Liver (tissue), 9 donors: ENCODE results near the gene AQP6. TPM values are rescaled to one million over a fixed set of nuclear protein-coding genes. Genes with fewer than 3 reads are reported as not detected.

Source experiments
- DNase-seq: peaks from one replicate; pipeline ENCODE4 v3.0.0-alpha.2; 2017; ENCODE audit warnings: low spot score
- H3K27ac ChIP-seq, 2 donors: one replicate each; pipeline ENCODE4 v1.7.0; 2013; ENCODE audit warnings: inconsistent platforms in 2 of 2, low read length in 2 of 2, control low read depth in 1 of 2, low read depth in 1 of 2, mild to moderate bottlenecking in 1 of 2
- H3K27me3 ChIP-seq, 4 donors: one replicate each; pipeline versions ENCODE4 v1.6.1 to v1.7.0; 2013; ENCODE audit warnings: low read length in 3 of 4, inconsistent platforms in 1 of 4, mild to moderate bottlenecking in 1 of 4, moderate library complexity in 1 of 4; ENCODE audit not compliant: control insufficient read depth in 4 of 4, insufficient read depth in 4 of 4
- H3K36me3 ChIP-seq, 4 donors: one replicate each; pipeline versions ENCODE4 v1.6.1 to v1.7.0; 2013; ENCODE audit warnings: low read length in 3 of 4, mild to moderate bottlenecking in 3 of 4, low read depth in 1 of 4, moderate library complexity in 1 of 4; ENCODE audit not compliant: control insufficient read depth in 4 of 4, insufficient read depth in 3 of 4
- H3K4me1 ChIP-seq, 4 donors: one replicate each; pipeline versions ENCODE4 v1.6.1 to v1.7.0; 2013; ENCODE audit warnings: low read length in 3 of 4, mild to moderate bottlenecking in 3 of 4, moderate library complexity in 1 of 4; ENCODE audit not compliant: control insufficient read depth in 4 of 4, insufficient read depth in 4 of 4
- H3K4me3 ChIP-seq, 3 donors: one replicate each; pipeline versions ENCODE4 v1.6.1 to v1.7.0; 2013; ENCODE audit warnings: low read length in 3 of 3, control low read depth in 1 of 3, low read depth in 1 of 3, mild to moderate bottlenecking in 1 of 3
- H3K9ac ChIP-seq, 2 donors: one replicate each; pipeline ENCODE4 v1.7.0; 2013; ENCODE audit warnings: low read length in 2 of 2, mild to moderate bottlenecking in 2 of 2, moderate library complexity in 2 of 2, control low read depth in 1 of 2, low read depth in 1 of 2
- H3K9me3 ChIP-seq, 4 donors: one replicate each; pipeline versions ENCODE4 v1.6.1 to v1.7.0; 2013; ENCODE audit warnings: low read length in 3 of 4; ENCODE audit not compliant: control insufficient read depth in 4 of 4
- ATF3 ChIP-seq: IDR thresholded peaks from 2 replicates; pipeline ENCODE4 v1.6.1; 2016; ENCODE audit warnings: antibody characterized with exemption
- CTCF ChIP-seq: fragments of 150-350 bp; IDR thresholded peaks from 2 replicates; pipeline ENCODE4 v1.5.1; 2017; ENCODE audit warnings: improper control_type of control experiment, low read depth, low read length; ENCODE audit not compliant: missing input control
- EGR1 ChIP-seq, 2 donors: IDR thresholded peaks; 2 replicates each; pipeline ENCODE4 v1.6.1; 2016 to 2018; ENCODE audit warnings: antibody characterized with exemption in 2 of 2, low read depth in 2 of 2
- FOXA1 ChIP-seq: IDR thresholded peaks from 2 replicates; pipeline ENCODE4 v1.6.1; 2016; ENCODE audit warnings: antibody characterized with exemption
- FOXA2 ChIP-seq: IDR thresholded peaks from 2 replicates; pipeline ENCODE4 v1.6.1; 2016; ENCODE audit warnings: antibody characterized with exemption
- GABPA ChIP-seq, 2 donors: IDR thresholded peaks in 1 of 2; conservative IDR thresholded peaks in 1 of 2; 2 replicates each; pipeline ENCODE4 v1.6.1; 2016; ENCODE audit warnings: antibody characterized with exemption in 2 of 2, mild to moderate bottlenecking in 1 of 2, moderate library complexity in 1 of 2
- HNF4A ChIP-seq, 2 donors: conservative IDR thresholded peaks; 2 replicates each; pipeline ENCODE4 v1.6.1; 2016; ENCODE audit warnings: antibody characterized with exemption in 2 of 2, mild to moderate bottlenecking in 2 of 2
- HNF4G ChIP-seq: IDR thresholded peaks from 2 replicates; pipeline ENCODE4 v1.6.1; 2016; ENCODE audit warnings: antibody characterized with exemption
- JUND ChIP-seq, 2 donors: IDR thresholded peaks; 2 replicates each; pipeline ENCODE4 v1.6.1; 2016; ENCODE audit warnings: antibody characterized with exemption in 2 of 2
- MAX ChIP-seq: IDR thresholded peaks from 2 replicates; pipeline ENCODE4 v1.6.1; 2016; ENCODE audit warnings: antibody characterized with exemption
- NR2F2 ChIP-seq: IDR thresholded peaks from 2 replicates; pipeline ENCODE4 v1.6.1; 2016; ENCODE audit warnings: antibody characterized with exemption
- RAD21 ChIP-seq, 2 donors: IDR thresholded peaks; 2 replicates each; pipeline ENCODE4 v1.6.1; 2016; ENCODE audit warnings: antibody characterized with exemption in 2 of 2, mild to moderate bottlenecking in 2 of 2
- REST ChIP-seq: IDR thresholded peaks from 2 replicates; pipeline ENCODE4 v1.6.1; 2016; ENCODE audit warnings: antibody characterized with exemption, mild to moderate bottlenecking
- RXRA ChIP-seq, 2 donors: IDR thresholded peaks; 2 replicates each; pipeline ENCODE4 v1.6.1; 2017 to 2018; ENCODE audit warnings: antibody characterized with exemption in 2 of 2, mild to moderate bottlenecking in 1 of 2
- SP1 ChIP-seq: IDR thresholded peaks from 2 replicates; pipeline ENCODE4 v1.6.1; 2018; ENCODE audit warnings: antibody characterized with exemption, mild to moderate bottlenecking
- TAF1 ChIP-seq: conservative IDR thresholded peaks from 2 replicates; pipeline ENCODE4 v1.6.1; 2016; ENCODE audit warnings: antibody characterized with exemption, mild to moderate bottlenecking
- YY1 ChIP-seq: IDR thresholded peaks from 2 replicates; pipeline ENCODE4 v1.6.1; 2016; ENCODE audit warnings: antibody characterized with exemption, mild to moderate bottlenecking
- ZBTB33 ChIP-seq: IDR thresholded peaks from 2 replicates; pipeline ENCODE4 v1.6.1; 2016; ENCODE audit warnings: antibody characterized with exemption
- WGBS: extraction: QIAGEN DNeasy Blood & Tissue Kit; methylation state at CpG from one replicate; pipeline ENCODE4 v1.1.7; 2013; 5-methylcytosine and 5-hydroxymethylcytosine counted together
- polyA plus RNA-seq, 2 donors: library from polyadenylated mRNA; stranded (reverse) in 1 of 2; unstranded in 1 of 2; fragments of 200-250 nt in 1 of 2; fragments of >200 nt in 1 of 2; fragmentation: Nextera tagmentation in 1 of 2; extraction: Ambion mirVana in 1 of 2; gene quantifications; one replicate each; pipeline versions ENCODE4 v1.2.1 to v1.2.3, GENCODE V29; 2013 to 2015
- total RNA-seq, 2 donors: library from RNA; depleted of rRNA; stranded (reverse); fragments of >200 nt; gene quantifications; one replicate each; pipeline ENCODE4 v1.2.3, GENCODE V29; 2014
- donor health status: healthy.
- donor health status: healthy.
- donor health status: healthy.
- donor health status: healthy.
- donor health status: healthy.

Gene AQP6
- total and polyA plus RNA-seq, 4 donors: 0.05 to 0.11 TPM; not detected in 2

GRCh38 chr12:49930515-49931288, 42.0 kb upstream of the AQP6 start:
- H3K9ac ChIP-seq: no peak overlapping the region
- DNase-seq: no peak
- no peak overlapping the region for H3K4me3 ChIP-seq
- WGBS: 74% methylated on average over 3 of the region's 3 CpGs
- no peak overlapping the region for H3K27ac ChIP-seq
- H3K36me3 ChIP-seq: no peaks in the 10 kb centered on the region
- H3K9me3 ChIP-seq: no peaks in the 10 kb centered on the region
- H3K4me1 ChIP-seq: no peaks in the 10 kb centered on the region
- no peaks in the 10 kb centered on the region for H3K27me3 ChIP-seq
- TF ChIP-seq REST (no peak), GABPA (IDR thresholded peaks at IDR 0.05 in 1 of 2, conservative IDR thresholded peaks at IDR 0.05 in 1 of 2) (no peak), NR2F2 (no peak)

- no peaks in the 10 kb centered on the region for H3K9me3 ChIP-seq
- no peak overlapping the region for H3K9ac ChIP-seq
- no peaks in the 10 kb centered on the region for H3K27me3 ChIP-seq
- WGBS: 71% methylated on average over 7 of the region's 7 CpGs
- no peak for DNase-seq
- H3K36me3 ChIP-seq: no peaks in the 10 kb centered on the region
- no peaks in the 10 kb centered on the region for H3K4me1 ChIP-seq
- no peak for TF ChIP-seq JUND (IDR thresholded peaks at IDR 0.05)
- TF ChIP-seq CTCF: no peak
- TF ChIP-seq RXRA (IDR thresholded peaks at IDR 0.05): no peak
- TF ChIP-seq REST: no peak
- no peak for TF ChIP-seq NR2F2
- no peak for TF ChIP-seq ZBTB33
- no peak for TF ChIP-seq GABPA (IDR thresholded peaks at IDR 0.05 in 1 of 2, conservative IDR thresholded peaks at IDR 0.05 in 1 of 2)
- TF ChIP-seq EGR1 (IDR thresholded peaks at IDR 0.05; ENCODE audit: low read depth in 2 of 2): no peak
- TF ChIP-seq FOXA2: no peak
- no peak for TF ChIP-seq HNF4G
- TF ChIP-seq YY1: no peak
- TF ChIP-seq SP1: no peak
- TF ChIP-seq HNF4A (conservative IDR thresholded peaks at IDR 0.05): no peak
- TF ChIP-seq TAF1: no peak
- TF ChIP-seq MAX: no peak
- TF ChIP-seq ATF3: no peak
- TF ChIP-seq RAD21 (IDR thresholded peaks at IDR 0.05): no peak
- no peak for TF ChIP-seq FOXA1
- no peak overlapping the region for H3K27ac ChIP-seq
- no peak overlapping the region for H3K4me3 ChIP-seq
These were observed 40.7 kb upstream of the AQP6 start for GRCh38 chr12:49932023-49932422.
